Aorta (tissue), 5 donors: Measurements from ENCODE around the gene THAP3. TPM values are rescaled to one million over a fixed set of nuclear protein-coding genes. Genes with fewer than 3 reads are reported as not detected.
"Not testable (repeated sequence)": the region's sequence is repeated elsewhere in the genome, so short reads cannot be mapped to it uniquely, and the experiment has no call there.

Experiments
- ATAC-seq: fragments of 200-7000 bp; cut with Tn5 transposase; one replicate; pipeline ENCODE4 v1.9.1; 2022; ENCODE audit warnings: moderate library complexity; ENCODE audit not compliant: low FRiP score
- DNase-seq, 2 donors: peaks; one replicate each; pipeline ENCODE4 v3.0.0-alpha.2; 2020
- H3K27ac ChIP-seq, 2 donors: one replicate each; pipeline ENCODE4 v1.5.1; 2013; ENCODE audit warnings: low read length in 2 of 2, mild to moderate bottlenecking in 2 of 2, moderate library complexity in 2 of 2, control low read depth in 1 of 2, inconsistent platforms in 1 of 2, low read depth in 1 of 2
- H3K27me3 ChIP-seq, 2 donors: one replicate each; pipeline ENCODE4 v1.6.1; 2013; ENCODE audit warnings: control low read depth in 1 of 2, low read length in 1 of 2, mild to moderate bottlenecking in 1 of 2, moderate library complexity in 1 of 2; ENCODE audit not compliant: insufficient read depth in 2 of 2, control insufficient read depth in 1 of 2
- H3K36me3 ChIP-seq, 2 donors: one replicate each; pipeline ENCODE4 v1.6.1; 2013; ENCODE audit warnings: control low read depth in 1 of 2, low read length in 1 of 2, mild to moderate bottlenecking in 1 of 2; ENCODE audit not compliant: insufficient read depth in 2 of 2, control insufficient read depth in 1 of 2
- H3K4me1 ChIP-seq, 2 donors: one replicate each; pipeline ENCODE4 v1.6.1; 2013; ENCODE audit warnings: low read length in 2 of 2, control low read depth in 1 of 2, mild to moderate bottlenecking in 1 of 2, moderate library complexity in 1 of 2; ENCODE audit not compliant: insufficient read depth in 2 of 2, control insufficient read depth in 1 of 2
- H3K4me3 ChIP-seq, 2 donors: one replicate each; pipeline ENCODE4 v1.5.1; 2013; ENCODE audit warnings: low read length in 2 of 2, control low read depth in 1 of 2, mild to moderate bottlenecking in 1 of 2
- H3K9me3 ChIP-seq: one replicate; pipeline ENCODE4 v1.6.1; 2013; ENCODE audit warnings: mild to moderate bottlenecking, low read length; ENCODE audit not compliant: control insufficient read depth
- WGBS, 2 donors: extraction: QIAGEN DNeasy Blood & Tissue Kit; methylation state at CpG; one replicate each; pipeline ENCODE4 v1.1.7; 2013; 5-methylcytosine and 5-hydroxymethylcytosine counted together
- intact Hi-C, 2 donors: fragments of 100-400 bp; cut with DNase I; formaldehyde crosslinking; loops; one replicate each; pipeline versions ENCODE4 v1.14.2 to v1.15.0; 2022
- polyA plus RNA-seq, 2 donors: library from polyadenylated mRNA; stranded (reverse); fragments of 200-250 nt; gene quantifications; one replicate each; pipeline ENCODE4 v1.2.3, GENCODE V29; 2013
- total RNA-seq, 2 donors: library from RNA; stranded (reverse); fragmentation: NEBNext Ultra II Directional; extraction: Animal tissue kit (Norgen Biotek cat#: 25700); gene quantifications; one replicate each; pipeline ENCODE4 v1.2.1, GENCODE V29; 2021
- donor health status: healthy with polysubstance abuse.
- donor health status: Bipolar disorder and iron deficiency.
- donor health status: DM: no; HTN: no; CAD: no.
- donor health status: DM: no; HTN: no; CAD: no.
- donor health status: DM: yes; HTN: yes; CAD: no.

Gene THAP3
- total and polyA plus RNA-seq, 4 donors, result 11.0 to 44.1 (median 21.0) TPM

DNA sequence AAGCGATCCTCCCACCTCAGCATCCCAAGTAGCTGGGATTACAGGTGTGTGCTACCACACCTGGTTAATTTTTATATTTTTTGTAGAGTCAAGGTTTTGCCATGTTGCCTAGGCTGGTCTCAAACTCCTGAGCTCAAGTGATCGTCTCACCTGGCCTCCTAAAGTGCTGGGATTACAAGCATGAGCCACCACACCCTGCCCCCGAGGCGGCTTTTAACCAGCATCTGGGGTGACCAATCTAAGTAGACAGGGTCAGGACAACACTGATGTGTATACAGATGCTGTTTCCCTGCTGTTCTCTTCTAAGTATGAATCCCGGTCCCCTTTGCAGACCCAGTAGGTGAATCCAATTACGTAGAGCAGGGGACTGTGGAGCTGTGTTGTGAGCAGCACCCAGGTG, 23.9 kb downstream of the THAP3 start:
- H3K9me3 ChIP-seq, result no peaks in the 10 kb centered on the region
- H3K36me3 ChIP-seq, result peaks cover 0 to 4% of the 10 kb centered on the region in 2 donors
- ATAC-seq (no peak), DNase-seq (no peak)
- 88 to 91% methylated on average over 6 of the region's 6 CpGs for WGBS, 2 donors
- H3K4me1 ChIP-seq, result no peaks in the 10 kb centered on the region
- H3K27me3 ChIP-seq, result no peaks in the 10 kb centered on the region
- H3K4me3 ChIP-seq, result no peak overlapping the region
- intact Hi-C loops, result loop anchor here in 1 of 2 donors (5.0 to 10.0 kb wide), 2 partner anchors 94 to 161 kb away; partner anchors contain the start of genes NOL9 and TAS1R1
- H3K27ac ChIP-seq, result no peak overlapping the region

DNA sequence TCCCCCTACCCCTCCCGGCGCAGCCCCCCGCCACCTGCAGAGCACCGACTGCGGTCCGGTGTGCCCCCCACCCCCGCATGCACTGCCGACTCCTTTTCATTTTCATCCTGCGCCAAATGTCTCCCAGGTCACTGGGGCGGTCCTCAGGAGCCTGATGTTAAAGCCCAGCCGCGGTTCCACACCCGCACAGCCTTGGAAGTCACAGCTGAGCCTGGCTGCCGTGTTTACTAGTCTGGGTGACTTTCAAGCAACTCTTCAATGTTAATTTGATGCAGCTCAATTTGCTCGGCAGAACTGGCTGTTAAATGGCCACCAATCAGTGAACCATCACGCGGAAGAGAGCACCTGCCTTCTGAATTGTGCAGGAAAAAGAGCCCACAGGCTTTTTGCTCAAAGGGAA, 27.2 kb downstream of the THAP3 start:
- DNase-seq (no peak), ATAC-seq (no peak)
- 91 to 94% methylated on average over 17 of the region's 17 CpGs for WGBS, 2 donors
- no peaks in the 10 kb centered on the region for H3K9me3 ChIP-seq
- no peaks in the 10 kb centered on the region for H3K27me3 ChIP-seq
- no peak overlapping the region for H3K27ac ChIP-seq
- intact Hi-C loops, result no loop called here
- H3K4me1 ChIP-seq, result no peaks in the 10 kb centered on the region
- H3K4me3 ChIP-seq, result no peak overlapping the region
- peaks cover 0 to 7% of the 10 kb centered on the region in 2 donors for H3K36me3 ChIP-seq

- no peak for ATAC-seq
- H3K27me3 ChIP-seq, result no peaks in the 10 kb centered on the region
- 88 to 89% methylated on average over 6 of the region's 6 CpGs for WGBS, 2 donors
- no peak for DNase-seq
- H3K9me3 ChIP-seq, result no peaks in the 10 kb centered on the region
- H3K4me3 ChIP-seq, result no peak overlapping the region
- H3K27ac ChIP-seq, result no peak overlapping the region
- H3K36me3 ChIP-seq, result peaks cover 0 to 7% of the 10 kb centered on the region in 2 donors
- no peaks in the 10 kb centered on the region for H3K4me1 ChIP-seq
- intact Hi-C loops, result no loop called here
Measured at GRCh38 chr1:6652986-6653385, 28.3 kb downstream of the THAP3 start.

DNA sequence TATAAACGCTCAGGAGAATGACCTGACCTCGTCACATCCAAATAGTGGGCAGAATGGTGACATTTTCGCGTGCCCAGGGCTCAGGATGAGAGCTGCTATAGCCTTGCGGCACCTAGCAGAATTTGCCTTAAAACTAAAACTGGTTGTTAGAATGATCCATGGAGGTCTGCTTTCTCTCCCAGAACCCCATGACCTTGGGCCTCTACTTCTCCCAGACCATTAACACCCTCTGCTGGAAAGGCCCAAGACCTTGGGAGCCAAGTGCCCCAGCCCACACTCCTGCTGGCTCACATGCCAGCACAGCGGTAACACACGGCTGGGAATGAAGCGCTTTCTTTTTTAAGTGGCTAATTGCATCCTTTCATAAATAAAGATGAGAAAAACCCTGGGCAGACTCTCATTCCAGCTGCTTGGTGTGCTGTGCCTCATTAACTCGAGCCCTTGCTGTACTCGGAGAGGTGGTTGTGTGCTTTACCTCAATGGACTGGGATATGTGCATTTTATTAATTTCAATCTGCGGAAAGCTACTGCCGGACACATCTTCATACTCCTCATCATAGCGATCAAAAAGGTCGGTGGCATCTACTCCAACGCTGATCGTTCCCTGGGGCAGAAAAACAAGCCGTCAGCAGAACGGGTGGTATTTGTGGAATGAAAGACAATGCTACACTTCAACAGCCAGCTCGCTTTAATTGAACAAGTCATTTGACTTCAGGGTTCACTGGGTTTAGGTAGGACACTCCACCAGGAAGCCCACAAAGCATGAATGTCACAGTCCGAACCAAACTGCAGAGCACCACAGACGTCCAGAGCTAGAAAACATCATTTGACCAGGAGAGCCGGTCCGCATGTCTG, 29.0 kb downstream of the THAP3 start:
- no peaks in the 10 kb centered on the region for H3K9me3 ChIP-seq
- DNase-seq (no peak), ATAC-seq (no peak)
- 91 to 92% methylated on average over 23 of the region's 23 CpGs for WGBS, 2 donors
- H3K36me3 ChIP-seq, result peaks cover 0 to 7% of the 10 kb centered on the region in 2 donors
- H3K4me3 ChIP-seq, result no peak overlapping the region
- intact Hi-C loops, result no loop called here
- no peaks in the 10 kb centered on the region for H3K27me3 ChIP-seq
- H3K27ac ChIP-seq, result no peak overlapping the region
- H3K4me1 ChIP-seq, result no peaks in the 10 kb centered on the region

DNA sequence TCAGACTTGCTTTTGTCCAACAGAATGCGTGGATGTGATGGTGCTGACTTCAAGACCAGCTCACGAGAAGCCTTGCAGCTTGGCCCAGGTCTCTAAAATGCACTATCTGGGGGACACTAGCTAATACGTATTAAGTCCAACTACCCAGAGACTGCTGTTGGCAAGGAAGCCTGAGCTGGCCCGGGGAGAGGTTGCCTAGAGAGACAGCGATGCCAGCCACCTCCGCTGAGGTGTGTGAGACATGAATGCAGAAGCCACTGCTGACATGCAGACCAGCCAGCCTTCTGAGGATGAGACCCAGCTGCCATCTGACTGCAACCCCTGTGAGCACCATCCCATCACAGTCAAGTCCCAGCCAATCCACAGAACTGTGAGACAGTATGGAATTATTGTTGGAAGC, 32.5 kb downstream of the THAP3 start:
- intact Hi-C loops, result no loop called here
- Histone ChIP-seq H3K27me3 (no peaks in the 10 kb centered on the region), H3K27ac (no peak overlapping the region), H3K4me3 (no peak overlapping the region), H3K9me3 (no peaks in the 10 kb centered on the region), H3K4me1 (no peaks in the 10 kb centered on the region), H3K36me3 (peaks cover 0 to 7% of the 10 kb centered on the region in 2 donors)
- no peak for DNase-seq
- WGBS, 2 donors, result 87 to 88% methylated on average over 6 of the region's 6 CpGs
- no peak for ATAC-seq

DNA sequence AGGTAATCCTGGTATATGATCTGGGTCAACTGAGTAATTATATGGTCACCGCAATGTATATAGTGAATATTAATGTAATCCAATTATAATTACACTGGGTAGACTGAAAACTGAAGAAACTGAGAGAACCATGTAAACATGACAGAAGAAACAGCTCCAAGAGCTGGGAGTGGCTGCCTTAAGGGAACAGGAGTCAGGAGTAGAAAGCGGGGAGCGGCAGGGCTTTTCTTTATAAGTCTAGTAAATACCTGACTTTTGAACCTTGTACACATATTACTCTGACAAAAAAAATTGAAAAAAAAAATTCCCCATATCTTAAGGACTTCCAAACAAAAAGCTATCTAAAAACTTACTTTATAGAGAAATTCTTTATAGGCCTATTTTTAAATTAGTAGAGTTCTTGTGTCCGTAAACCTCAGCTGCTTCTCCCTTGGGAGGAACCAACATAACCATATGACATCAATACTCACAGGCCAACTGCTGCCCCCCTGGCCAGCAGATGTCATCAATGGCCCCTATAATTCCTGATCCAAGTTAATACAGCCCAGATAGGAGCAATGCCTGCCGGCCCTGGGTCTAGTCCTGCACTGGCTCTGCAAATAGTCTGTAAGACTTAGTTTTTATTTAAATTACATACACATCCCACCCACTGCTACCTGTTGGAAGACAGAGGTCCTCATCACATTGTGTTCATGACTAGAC, 33.8 kb downstream of the THAP3 start:
- DNase-seq (no peak), ATAC-seq (no peak)
- H3K27me3 ChIP-seq, result no peaks in the 10 kb centered on the region
- WGBS, 2 donors, result 81 to 86% methylated on average over 5 of the region's 5 CpGs
- H3K4me1 ChIP-seq, result no peaks in the 10 kb centered on the region
- intact Hi-C loops, result no loop called here
- H3K4me3 ChIP-seq, result no peak overlapping the region
- peaks cover 0 to 3% of the 10 kb centered on the region in 2 donors for H3K36me3 ChIP-seq
- no peak overlapping the region for H3K27ac ChIP-seq
- H3K9me3 ChIP-seq, result no peaks in the 10 kb centered on the region

- ATAC-seq (no peak), DNase-seq (no peak)
- Histone ChIP-seq H3K36me3 (no peaks in the 10 kb centered on the region), H3K4me3 (no peak overlapping the region), H3K4me1 (no peaks in the 10 kb centered on the region), H3K27me3 (no peaks in the 10 kb centered on the region), H3K27ac (no peak overlapping the region), H3K9me3 (no peaks in the 10 kb centered on the region)
- WGBS, 2 donors, result 81 to 84% methylated on average over 7 of the region's 7 CpGs
- intact Hi-C loops, result no loop called here
Measured at GRCh38 chr1:6660415-6661049, 35.9 kb downstream of the THAP3 start.

DNA sequence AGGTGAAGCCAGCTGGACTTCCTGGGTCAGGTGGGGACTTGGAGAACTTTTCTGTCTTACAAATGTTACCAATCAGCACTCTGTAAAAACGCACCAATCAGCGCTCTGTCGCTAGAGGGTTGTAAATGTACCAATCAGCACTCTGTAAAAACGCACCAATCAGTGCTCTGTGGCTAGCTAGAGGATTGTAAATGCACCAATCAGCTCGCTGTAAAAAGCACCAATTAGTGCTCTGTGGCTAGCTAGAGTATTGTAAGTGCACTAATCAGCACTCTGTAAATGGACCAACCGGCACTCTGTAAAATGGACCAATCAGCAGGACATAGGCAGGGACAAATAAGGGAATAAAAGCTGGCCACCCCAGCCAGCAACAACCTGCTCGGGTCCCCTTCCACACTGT, 37.8 kb downstream of the THAP3 start:
- DNase-seq, intact Hi-C loops, H3K27ac ChIP-seq, H3K4me3 ChIP-seq, H3K27me3 ChIP-seq, H3K36me3 ChIP-seq, H3K9me3 ChIP-seq, H3K4me1 ChIP-seq, ATAC-seq: not testable (repeated sequence)
- 97 to 98% methylated on average over 7 of the region's 7 CpGs for WGBS, 2 donors
